Upper lobe of left lung (tissue), 4 donors: Measurements from ENCODE around the gene CDX2.

Experiments
- EP300 ChIP-seq, 4 donors: sonication (generic); formaldehyde crosslinking; IDR thresholded peaks; one replicate each; pipeline ENCODE4 v1.5.1; 2017; ENCODE audit warnings: antibody characterized with exemption in 4 of 4, control low read depth in 2 of 4
- POLR2A ChIP-seq, 4 donors: fragments of 450-650 bp; IDR thresholded peaks; one replicate each; pipeline ENCODE4 v1.5.1; 2016 to 2017; ENCODE audit warnings: antibody characterized with exemption in 4 of 4, mild to moderate bottlenecking in 2 of 4
- TF ChIP-seq, protein P1 (sequence below), 6 experiments: fragments of 450-650 bp in 4 of 6; fragments of 200-600 bp in 2 of 6; sonication (generic) in 2 of 6; IDR thresholded peaks; one replicate each; pipeline ENCODE4 v1.5.1; 2016 to 2019; ENCODE audit warnings: antibody characterized with exemption in 6 of 6

DNA sequence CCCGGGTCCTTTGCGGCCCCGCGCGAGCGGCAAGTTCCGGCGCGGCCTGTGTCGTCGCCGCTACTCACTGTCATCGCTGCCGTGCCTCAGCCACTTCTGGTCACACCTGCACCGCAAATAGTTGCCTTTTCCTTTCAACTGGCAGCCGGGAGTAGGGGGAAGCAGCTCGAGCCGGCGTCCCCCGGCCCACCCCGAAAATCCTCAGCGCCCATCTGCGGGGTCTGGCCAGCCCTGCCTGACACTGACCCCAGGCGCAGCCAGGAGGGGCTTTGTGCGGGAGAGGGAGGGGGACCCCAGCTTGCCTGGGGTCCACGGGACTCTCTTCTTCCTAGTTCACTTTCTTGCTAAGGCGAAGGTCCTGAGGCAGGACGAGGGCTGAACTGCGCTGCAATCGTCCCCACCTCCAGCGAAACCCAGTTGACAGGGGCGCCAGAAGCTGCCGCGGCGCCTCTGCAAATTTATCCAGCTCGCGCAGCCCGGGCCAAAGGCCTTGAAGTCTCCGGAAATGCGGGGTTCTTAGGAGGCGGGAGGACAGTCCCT is 47.6 kb downstream of the CDX2 start:
- TF ChIP-seq EP300 (IDR thresholded peaks at IDR 0.05) = no peak
- TF ChIP-seq, protein P1, sequence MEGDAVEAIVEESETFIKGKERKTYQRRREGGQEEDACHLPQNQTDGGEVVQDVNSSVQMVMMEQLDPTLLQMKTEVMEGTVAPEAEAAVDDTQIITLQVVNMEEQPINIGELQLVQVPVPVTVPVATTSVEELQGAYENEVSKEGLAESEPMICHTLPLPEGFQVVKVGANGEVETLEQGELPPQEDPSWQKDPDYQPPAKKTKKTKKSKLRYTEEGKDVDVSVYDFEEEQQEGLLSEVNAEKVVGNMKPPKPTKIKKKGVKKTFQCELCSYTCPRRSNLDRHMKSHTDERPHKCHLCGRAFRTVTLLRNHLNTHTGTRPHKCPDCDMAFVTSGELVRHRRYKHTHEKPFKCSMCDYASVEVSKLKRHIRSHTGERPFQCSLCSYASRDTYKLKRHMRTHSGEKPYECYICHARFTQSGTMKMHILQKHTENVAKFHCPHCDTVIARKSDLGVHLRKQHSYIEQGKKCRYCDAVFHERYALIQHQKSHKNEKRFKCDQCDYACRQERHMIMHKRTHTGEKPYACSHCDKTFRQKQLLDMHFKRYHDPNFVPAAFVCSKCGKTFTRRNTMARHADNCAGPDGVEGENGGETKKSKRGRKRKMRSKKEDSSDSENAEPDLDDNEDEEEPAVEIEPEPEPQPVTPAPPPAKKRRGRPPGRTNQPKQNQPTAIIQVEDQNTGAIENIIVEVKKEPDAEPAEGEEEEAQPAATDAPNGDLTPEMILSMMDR (IDR thresholded peaks at IDR 0.05) = no peak
- no peak for TF ChIP-seq POLR2A (IDR thresholded peaks at IDR 0.05)
